A549 (cell line): Measurements from ENCODE around the gene ATF1. TPM values are rescaled to one million over a fixed set of nuclear protein-coding genes. Genes with fewer than 3 reads are reported as not detected.

Experiments
- ATAC-seq, 2 experiments: fragments of 200-7000 bp in 1 of 2; fragments of >200 bp in 1 of 2; cut with Nextera tagmentation in 1 of 2; cut with Tn5 transposase in 1 of 2; 3 replicates each; pipeline versions ENCODE4 v1.8.0 to v1.9.1; 2018 to 2020; ENCODE audit warnings: mild to moderate bottlenecking in 1 of 2, moderate library complexity in 1 of 2
- CTCF ChIA-PET: fragments of 300-600 bp; sonication (Branson Sonifier 250); formaldehyde crosslinking; extraction: SDS; loops from one replicate; lab custom pipeline; 2021; ENCODE audit warnings: antibody characterized with exemption, inconsistent platforms; lab: Yijun Ruan, JAX
- POLR2A ChIA-PET: fragments of 350-600 bp; formaldehyde crosslinking; extraction: SDS; loops from one replicate; lab custom pipeline; 2021; ENCODE audit warnings: antibody characterized with exemption, inconsistent platforms; lab: Yijun Ruan, JAX
- DNase-seq, 2 experiments: peaks; one replicate each; pipeline versions ENCODE4 v3.0.0 to v3.0.0-alpha.2; 2011 to 2016; ENCODE audit warnings: low read depth in 1 of 2, low spot score in 1 of 2
- FAIRE-seq: peaks from 2 replicates; lab custom pipeline; 2011; peaks lifted over from hg19 to GRCh38; lab: Jason Lieb, UNC
- H3K27ac ChIP-seq, 2 experiments: fragments of >200 bp; sonication (Bioruptor Twin); formaldehyde crosslinking; 3 replicates each; pipeline ENCODE4 v1.5.1; 2016 to 2017
- H3K4me1 ChIP-seq: fragments of >200 bp; sonication (Bioruptor Twin); formaldehyde crosslinking; 3 replicates; pipeline ENCODE4 v1.6.1; 2016
- H3K4me2 ChIP-seq: fragments of >200 bp; sonication (Bioruptor Twin); formaldehyde crosslinking; 3 replicates; pipeline ENCODE4 v1.6.1; 2016
- H3K4me3 ChIP-seq: fragments of >200 bp; sonication (Bioruptor Twin); formaldehyde crosslinking; 3 replicates; pipeline ENCODE4 v1.5.1; 2016
- H3K9me3 ChIP-seq: fragments of >200 bp; sonication (Bioruptor Twin); formaldehyde crosslinking; 3 replicates; pipeline ENCODE4 v1.6.1; 2016
- BCL3 ChIP-seq: fragments of >200 bp; sonication (Bioruptor Twin); formaldehyde crosslinking; IDR thresholded peaks from 3 replicates; pipeline ENCODE4 v1.6.1; 2016
- CEBPB ChIP-seq, 2 experiments: fragments of >200 bp in 1 of 2; sonication (Bioruptor Twin) in 1 of 2; formaldehyde crosslinking in 1 of 2; IDR thresholded peaks; 2 replicates each; pipeline ENCODE4 v1.6.1; 2012 to 2016
- CHD2 ChIP-seq: fragments of 150-350 bp; IDR thresholded peaks from 2 replicates; pipeline ENCODE4 v1.6.1; 2014; ENCODE audit warnings: low read length; ENCODE audit not compliant: partially characterized antibody
- ESRRA ChIP-seq: fragments of 150-350 bp; IDR thresholded peaks from 2 replicates; pipeline ENCODE4 v1.6.1; 2014; ENCODE audit warnings: mild to moderate bottlenecking, low read length, borderline replicate concordance
- FOSL2 ChIP-seq, 2 experiments: fragments of 450-650 bp in 1 of 2; fragments of >200 bp in 1 of 2; sonication (Bioruptor Twin) in 1 of 2; formaldehyde crosslinking; IDR thresholded peaks; 2 replicates each; pipeline versions ENCODE4 v1.5.0 to v1.6.1; 2016 to 2020; ENCODE audit warnings: mild to moderate bottlenecking in 1 of 2, moderate library complexity in 1 of 2
- FOXS1 ChIP-seq: fragments of 250-450 bp; sonication (Bioruptor Pico); IDR thresholded peaks from 2 replicates; pipeline ENCODE4 v1.5.0; 2020; ENCODE audit warnings: mild to moderate bottlenecking, moderate library complexity
- JUN ChIP-seq, 2 experiments: fragments of >200 bp; sonication (Bioruptor Twin); formaldehyde crosslinking; IDR thresholded peaks; 2 replicates in 1 of 2; 3 replicates in 1 of 2; pipeline ENCODE4 v1.6.1; 2016 to 2017
- KDM1A ChIP-seq: fragments of 200-600 bp; sonication (generic); IDR thresholded peaks from 2 replicates; pipeline ENCODE4 v1.6.1; 2016; ENCODE audit warnings: low read depth, mild to moderate bottlenecking
- KDM5A ChIP-seq: fragments of 200-600 bp; sonication (generic); IDR thresholded peaks from 2 replicates; pipeline ENCODE4 v1.6.1; 2016; ENCODE audit warnings: antibody characterized with exemption, mild to moderate bottlenecking
- NFE2L2 ChIP-seq: fragments of 150-350 bp; conservative IDR thresholded peaks from 2 replicates; pipeline ENCODE4 v1.6.1; 2014; ENCODE audit warnings: low read length
- POLR2AphosphoS2 ChIP-seq: conservative IDR thresholded peaks from 2 replicates; pipeline ENCODE4 v1.6.1; 2012; ENCODE audit warnings: low read length, improper control_type of control experiment, inconsistent platforms
- SREBF2 ChIP-seq: fragments of 450-650 bp; IDR thresholded peaks from 2 replicates; pipeline ENCODE4 v1.6.1; 2014; ENCODE audit warnings: mild to moderate bottlenecking, moderate library complexity
- TFCP2L1 ChIP-seq: fragments of 250-450 bp; sonication (Bioruptor Pico); IDR thresholded peaks from 2 replicates; pipeline ENCODE4 v1.5.0; 2021; ENCODE audit warnings: mild to moderate bottlenecking
- TP53 ChIP-seq: fragments of 250-450 bp; sonication (Bioruptor Pico); IDR thresholded peaks from 2 replicates; pipeline ENCODE4 v1.5.0; 2021; ENCODE audit warnings: mild to moderate bottlenecking, moderate library complexity
- ZFP36 ChIP-seq: fragments of 450-650 bp; IDR thresholded peaks from 2 replicates; pipeline ENCODE4 v1.6.1; 2014; ENCODE audit warnings: borderline replicate concordance; ENCODE audit not compliant: partially characterized antibody
- WGBS: methylation state at CpG from one replicate; pipeline ENCODE4 v1.1.6; 2017; ENCODE audit errors: missing lambda C conversion rate; 5-methylcytosine and 5-hydroxymethylcytosine counted together
- polyA plus RNA-seq, 4 experiments: library from polyadenylated mRNA; depleted of rRNA in 3 of 4; stranded (reverse); fragments of >200 nt; fragmentation: RNase III in 1 of 4; extraction: RNeasy Plus Mini Kit Qiagen cat#74134 plus additional on column Dnase treatment in 1 of 4; gene quantifications; 2 replicates in 3 of 4; 3 replicates in 1 of 4; pipeline ENCODE4 v1.2.3, GENCODE V29; 2011 to 2017
- TF ChIP-seq, protein P1 (sequence below): IDR thresholded peaks from 2 replicates; pipeline ENCODE4 v1.6.1; 2012
- TF ChIP-seq, protein P2 (sequence below): fragments of 250-450 bp; sonication (Bioruptor Pico); IDR thresholded peaks from 2 replicates; pipeline ENCODE4 v1.5.0; 2020; ENCODE audit warnings: low read depth, mild to moderate bottlenecking, moderate library complexity

ATF1 gene
- polyA plus RNA-seq, 2 of the 4 experiments (the other 2 are of a cell fraction): 34.2 to 77.1 TPM

DNA sequence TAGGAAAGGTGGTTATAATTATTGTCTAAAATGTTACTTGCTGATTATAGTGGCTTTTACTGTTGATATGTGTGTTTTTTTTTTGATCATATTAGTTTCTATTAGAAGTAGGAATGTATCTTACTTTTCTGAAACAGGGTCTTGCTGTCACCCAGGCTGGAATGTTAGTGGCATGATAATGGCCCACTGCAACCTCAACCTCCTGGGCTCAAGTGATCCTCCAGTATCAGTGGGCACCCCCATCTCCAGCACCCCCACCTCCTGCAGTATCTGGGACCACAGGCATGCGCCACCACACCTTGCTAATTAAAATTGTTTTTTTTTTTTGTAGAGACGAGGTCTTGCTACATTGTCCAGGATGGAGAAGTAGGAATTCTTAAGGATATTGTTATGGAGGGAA lies 11.3 kb downstream of the ATF1 start:
- POLR2A ChIA-PET: no interaction called here
- H3K4me3 ChIP-seq: no peak overlapping the region
- FAIRE-seq: no peak

DNA sequence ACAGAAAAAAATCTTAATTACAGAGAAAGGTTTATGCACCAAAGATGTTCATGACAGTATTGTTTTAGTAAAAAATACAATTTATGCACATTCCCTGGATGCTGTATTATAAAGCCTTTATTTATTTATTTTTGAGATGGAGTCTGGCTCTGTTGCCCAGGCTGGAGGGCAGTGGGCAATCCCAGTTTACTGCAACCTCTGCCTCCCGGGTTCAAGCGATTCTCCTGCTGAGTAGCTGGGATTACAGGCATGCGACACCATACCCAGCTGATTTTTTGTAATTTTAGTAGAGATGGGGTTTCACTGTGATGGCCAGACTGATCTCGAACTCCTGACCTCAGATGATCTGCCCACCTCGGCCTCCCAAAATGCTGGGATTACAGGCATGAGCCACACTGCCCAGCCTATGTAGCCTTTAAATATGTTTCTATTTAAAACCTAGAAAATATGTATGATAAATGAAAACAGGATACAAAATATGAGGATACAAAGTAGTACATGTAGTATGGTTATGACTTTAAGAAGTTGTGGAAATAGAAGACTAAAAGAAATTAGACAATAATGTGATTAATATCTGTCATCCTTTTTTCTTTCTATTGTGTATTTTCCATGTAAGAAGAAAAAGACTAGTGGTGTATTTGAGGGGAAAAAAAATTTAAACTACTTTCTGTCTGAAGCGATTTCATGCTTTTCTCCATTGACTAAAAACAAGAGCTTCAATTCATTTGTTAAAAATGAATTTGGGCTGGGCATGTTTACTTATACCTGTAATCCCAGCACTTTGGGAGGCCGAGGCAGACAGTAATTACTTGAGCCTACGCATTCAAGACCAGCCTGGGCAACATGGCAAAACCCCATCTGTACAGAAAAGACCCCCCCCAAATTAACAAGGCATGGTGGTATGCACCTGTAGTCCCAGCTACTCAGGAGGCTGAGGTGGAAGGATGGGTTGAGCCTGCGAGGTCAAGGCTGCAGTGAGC lies 13.1 kb downstream of the ATF1 start:
- ChIA-PET CTCF (interaction anchor here (0.6 to 4.0 kb wide), 3 partner anchors 10 to 124 kb away, joined by 3 to 32 read pairs (median 4); partner anchors contain the start of gene ATF1), POLR2A (no interaction called here)
- no peak overlapping the region for H3K4me2 ChIP-seq
- H3K4me1 ChIP-seq: no peaks in the 10 kb centered on the region
- H3K4me3 ChIP-seq: no peak overlapping the region
- TF ChIP-seq TFCP2L1 (CRISPR knock-in tag) (no peak), CEBPB (IDR thresholded peaks at IDR 0.05) (no peak), BCL3 (no peak), FOXS1 (CRISPR knock-in tag) (no peak), JUN (IDR thresholded peaks at IDR 0.05) (no peak), TP53 (no peak), FOSL2 (IDR thresholded peaks at IDR 0.05) (no peak), FOSL2 (CRISPR knock-in tag; IDR thresholded peaks at IDR 0.05) (no peak), SREBF2 (no peak), CHD2 (no peak)
- no peaks in the 10 kb centered on the region for H3K9me3 ChIP-seq
- ATAC-seq (no peak), DNase-seq (no peak), FAIRE-seq (no peak)
- 86% methylated on average over 9 of the region's 9 CpGs for WGBS
- no peak overlapping the region for H3K27ac ChIP-seq

More for the DNA sequence above, 11.3 kb downstream of the ATF1 start:
- CTCF ChIA-PET: interaction anchor here (1.3 to 3.1 kb wide), 3 partner anchors 8 to 13 kb away, joined by 4 to 20 read pairs (median 4); partner anchors contain the start of gene ATF1
- Histone ChIP-seq H3K27ac (no peak overlapping the region), H3K9me3 (no peaks in the 10 kb centered on the region), H3K4me1 (no peaks in the 10 kb centered on the region), H3K4me2 (no peak overlapping the region)
- TF ChIP-seq KDM1A: no peak
- TF ChIP-seq CHD2: no peak
- TF ChIP-seq, protein P1, sequence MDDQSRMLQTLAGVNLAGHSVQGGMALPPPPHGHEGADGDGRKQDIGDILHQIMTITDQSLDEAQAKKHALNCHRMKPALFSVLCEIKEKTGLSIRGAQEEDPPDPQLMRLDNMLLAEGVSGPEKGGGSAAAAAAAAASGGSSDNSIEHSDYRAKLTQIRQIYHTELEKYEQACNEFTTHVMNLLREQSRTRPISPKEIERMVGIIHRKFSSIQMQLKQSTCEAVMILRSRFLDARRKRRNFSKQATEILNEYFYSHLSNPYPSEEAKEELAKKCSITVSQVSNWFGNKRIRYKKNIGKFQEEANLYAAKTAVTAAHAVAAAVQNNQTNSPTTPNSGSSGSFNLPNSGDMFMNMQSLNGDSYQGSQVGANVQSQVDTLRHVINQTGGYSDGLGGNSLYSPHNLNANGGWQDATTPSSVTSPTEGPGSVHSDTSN: no peak
- no peak for TF ChIP-seq KDM5A
- TF ChIP-seq, protein P2, sequence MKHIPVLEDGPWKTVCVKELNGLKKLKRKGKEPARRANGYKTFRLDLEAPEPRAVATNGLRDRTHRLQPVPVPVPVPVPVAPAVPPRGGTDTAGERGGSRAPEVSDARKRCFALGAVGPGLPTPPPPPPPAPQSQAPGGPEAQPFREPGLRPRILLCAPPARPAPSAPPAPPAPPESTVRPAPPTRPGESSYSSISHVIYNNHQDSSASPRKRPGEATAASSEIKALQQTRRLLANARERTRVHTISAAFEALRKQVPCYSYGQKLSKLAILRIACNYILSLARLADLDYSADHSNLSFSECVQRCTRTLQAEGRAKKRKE (CRISPR knock-in tag): no peak
- no peak for TF ChIP-seq ZFP36
- TF ChIP-seq POLR2AphosphoS2: no peak
- TF ChIP-seq JUN (IDR thresholded peaks at IDR 0.05): no peak
- TF ChIP-seq ESRRA: no peak
- TF ChIP-seq NFE2L2: no peak
- 94% methylated on average over 2 of the region's 2 CpGs for WGBS
- no peak for ATAC-seq
- no peak for DNase-seq
